ENCODE data around the gene TMEM126A. TPM values are rescaled to one million over a fixed set of nuclear protein-coding genes. Genes with fewer than 3 reads are reported as not detected.

The TMEM126A gene
- total and polyA plus RNA-seq, 2 of the 8 experiments (the other 6 are each of a cell fraction or from before 2014, with no cell fraction given), result 33.7 to 58.7 TPM

DNA sequence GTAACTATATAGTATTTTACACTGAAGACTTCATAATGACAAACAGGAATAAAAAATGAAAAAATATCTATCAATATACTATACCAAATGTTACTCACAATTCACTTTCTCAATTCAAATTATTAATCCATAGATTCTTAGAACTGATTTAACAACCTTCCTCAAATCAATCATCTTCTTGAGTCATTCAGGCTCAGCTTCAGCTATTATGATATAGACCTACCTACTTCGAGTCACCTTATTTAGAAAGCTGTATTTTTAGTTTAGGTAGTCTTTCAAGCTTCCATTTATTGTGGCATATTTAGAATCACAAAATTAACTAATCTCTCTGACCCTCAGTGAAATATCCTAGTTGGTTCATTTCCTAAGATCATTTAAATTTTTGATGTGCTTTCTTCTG, 9.0 kb downstream of the TMEM126A start:
- no peak for DNase-seq (ENCODE audit: low read depth in 1 of 2, low spot score in 2 of 2)
- H4K5ac ChIP-seq (ENCODE audit: insufficient read length, low read depth, low read length), result no peak overlapping the region
- H4K8ac ChIP-seq (ENCODE audit: extremely low read depth, insufficient read depth, low read length), result no peak overlapping the region
- no peak overlapping the region for H3K27ac ChIP-seq (ENCODE audit: low read depth, low read length)
- no peaks in the 10 kb centered on the region for H3K23me2 ChIP-seq (ENCODE audit: low read depth, low read length)
- no peak overlapping the region for H2BK120ac ChIP-seq (replicated peaks; ENCODE audit: low read depth, low read length)
- ChIA-PET CTCF (ENCODE audit: partially characterized antibody) (no interaction called here), POLR2A (ENCODE audit: partially characterized antibody) (interaction anchor here (1.4 to 9.9 kb wide), 4 partner anchors 8 to 28 kb away, joined by 3 to 105 read pairs (median 6); partner anchors contain the start of genes CREBZF, TMEM126A and TMEM126B)
- FAIRE-seq, result no peak
- H3K27me3 ChIP-seq (replicated peaks in 1 of 4; ENCODE audit: control insufficient read depth in 3 of 4, extremely low read depth in 1 of 4, insufficient read depth in 3 of 4, low read length in 3 of 4), result peaks cover 0 to 1% (median 0%) of the 10 kb centered on the region in 4 experiments; a peak in 1 of 7 replicates
- H2AFZ ChIP-seq (ENCODE audit: low read length), result no peak overlapping the region
- H3K23ac ChIP-seq (ENCODE audit: insufficient read length), result no peak overlapping the region
- H3K9ac ChIP-seq (replicated peaks in 1 of 4; ENCODE audit: extremely low read depth in 1 of 4, low read depth in 3 of 4, low read length in 3 of 4), result no peak overlapping the region
- H3K9me3 ChIP-seq (ENCODE audit: insufficient read depth in 2 of 2, low read depth in 1 of 2, low read length in 1 of 2), result no peaks in the 10 kb centered on the region
- no peak overlapping the region for H3K4ac ChIP-seq (replicated peaks; ENCODE audit: insufficient read length, low read depth, low read length)
- peaks cover 0 to 2% of the 10 kb centered on the region in 2 experiments for H4K20me1 ChIP-seq (replicated peaks in 1 of 2; ENCODE audit: control insufficient read depth in 1 of 2, insufficient read depth in 2 of 2, low read length in 2 of 2)
- TF ChIP-seq RFX5 (IDR thresholded peaks at IDR 0.05; ENCODE audit: borderline replicate concordance, low read depth, low read length) (no peak), ASH2L (IDR thresholded peaks at IDR 0.05; ENCODE audit: low read length) (no peak), POLR2AphosphoS5 (IDR thresholded peaks at IDR 0.05; ENCODE audit: low read depth, low read length) (no peak), TBP (IDR thresholded peaks at IDR 0.05; ENCODE audit: low read depth, low read length) (no peak), RBBP5 (IDR thresholded peaks at IDR 0.05; ENCODE audit: borderline replicate concordance, low read depth, low read length) (no peak), NANOG (IDR thresholded peaks at IDR 0.05; ENCODE audit: insufficient read depth, low read depth, low read length, poor library complexity, severe bottlenecking) (no peak), CHD2 (IDR thresholded peaks at IDR 0.05; ENCODE audit: low read length) (no peak), BACH1 (IDR thresholded peaks at IDR 0.05; ENCODE audit: low read length) (no peak), SP2 (IDR thresholded peaks at IDR 0.05; ENCODE audit: low read length) (no peak), GTF2F1 (IDR thresholded peaks at IDR 0.05; ENCODE audit: borderline replicate concordance, low read depth, low read length) (no peak), FOSL1 (IDR thresholded peaks at IDR 0.05; ENCODE audit: insufficient read depth, low read depth, low read length) (no peak)
- TF ChIP-seq, protein P1, sequence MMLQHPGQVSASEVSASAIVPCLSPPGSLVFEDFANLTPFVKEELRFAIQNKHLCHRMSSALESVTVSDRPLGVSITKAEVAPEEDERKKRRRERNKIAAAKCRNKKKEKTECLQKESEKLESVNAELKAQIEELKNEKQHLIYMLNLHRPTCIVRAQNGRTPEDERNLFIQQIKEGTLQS (IDR thresholded peaks at IDR 0.05; ENCODE audit: insufficient read depth, low read depth, low read length), result no peak
- no peak overlapping the region for H2BK20ac ChIP-seq (ENCODE audit: low read length)
- no peak overlapping the region for H2BK12ac ChIP-seq (ENCODE audit: low read depth, low read length)
- peaks cover 0 to under 1% (median 0%) of the 10 kb centered on the region in 4 experiments; a peak in 1 of 7 replicates for H3K4me1 ChIP-seq (replicated peaks in 1 of 4; ENCODE audit: control insufficient read depth in 3 of 4, insufficient read depth in 4 of 4, low read length in 3 of 4)
- H3K4me3 ChIP-seq (ENCODE audit: extremely low read depth in 1 of 4, insufficient read depth in 2 of 4, low read depth in 3 of 4, low read length in 4 of 4), result no peak overlapping the region
- no peak overlapping the region for H2BK5ac ChIP-seq (ENCODE audit: low read depth, low read length)
- H2AK5ac ChIP-seq (ENCODE audit: low read depth, low read length), result no peak overlapping the region
- no peak overlapping the region for H4K91ac ChIP-seq (replicated peaks; ENCODE audit: insufficient read length, low read length)
- no peak overlapping the region for H2BK15ac ChIP-seq (ENCODE audit: low read length)
- WGBS, 2 experiments (ENCODE audit: extremely low coverage in 1 of 2, insufficient coverage in 1 of 2, insufficient read length in 1 of 2, insufficient replicate concordance in 2 of 2, low coverage in 1 of 2, low lambda C conversion rate in 2 of 2, missing lambda C conversion rate in 1 of 2), result 88% methylated on average over 1 of the region's 1 CpG; no CpG with 5 or more reads in 1 of the 2 experiments
- H3K56ac ChIP-seq (replicated peaks; ENCODE audit: insufficient read length, low read depth, low read length), result no peak overlapping the region
- H3K4me2 ChIP-seq (ENCODE audit: insufficient read depth in 1 of 2, low read depth in 2 of 2, low read length in 2 of 2), result no peak overlapping the region
- no peaks in the 10 kb centered on the region for H3K79me1 ChIP-seq (ENCODE audit: low read depth, low read length)
- peaks cover under 1 to 50% of the 10 kb centered on the region in 2 experiments; a peak in 3 of 4 replicates for H3K79me2 ChIP-seq (ENCODE audit: control insufficient read depth in 1 of 2, insufficient read depth in 2 of 2, low read length in 2 of 2)
- peaks cover 0 to 63% (median 22%) of the 10 kb centered on the region in 4 experiments; a peak in 5 of 8 replicates for H3K36me3 ChIP-seq (ENCODE audit: control insufficient read depth in 2 of 4, insufficient read depth in 4 of 4, low read length in 3 of 4)
- H3K18ac ChIP-seq (ENCODE audit: extremely low read depth, low read length), result no peak overlapping the region
- H3K14ac ChIP-seq (ENCODE audit: insufficient read length), result no peak overlapping the region
